K562 (cell line): Measurements from ENCODE around the gene GH2. TPM values are rescaled to one million over a fixed set of nuclear protein-coding genes. Genes with fewer than 3 reads are reported as not detected.

Experiments used
- CXXC5 ChIP-seq: fragments of 250-450 bp; sonication (Bioruptor Pico); IDR thresholded peaks from 2 replicates; pipeline ENCODE4 v1.8.0; 2022; ENCODE audit warnings: inconsistent platforms, mild to moderate bottlenecking, moderate library complexity
- E2F5 ChIP-seq: sonication (generic); formaldehyde crosslinking; IDR thresholded peaks from 2 replicates; pipeline ENCODE4 v1.8.0; 2022; ENCODE audit warnings: mild to moderate bottlenecking, missing genetic modification reagents
- ELF4 ChIP-seq: fragments of 450-650 bp; formaldehyde crosslinking; IDR thresholded peaks from 2 replicates; pipeline ENCODE4 v1.4.0; 2022; ENCODE audit warnings: missing genetic modification characterization
- ERF ChIP-seq: fragments of 450-650 bp; formaldehyde crosslinking; IDR thresholded peaks from 2 replicates; pipeline ENCODE4 v1.4.0; 2020; ENCODE audit warnings: mild to moderate bottlenecking, mixed read lengths
- ETV5 ChIP-seq: sonication (generic); formaldehyde crosslinking; IDR thresholded peaks from 2 replicates; pipeline ENCODE4 v1.4.0; 2020; ENCODE audit warnings: low read depth, mild to moderate bottlenecking, missing genetic modification reagents
- FOXP1 ChIP-seq: sonication (generic); formaldehyde crosslinking; IDR thresholded peaks from 2 replicates; pipeline ENCODE4 v1.8.0; 2022; ENCODE audit warnings: mild to moderate bottlenecking, missing genetic modification reagents
- HNRNPLL ChIP-seq: fragments of 200-400 bp; formaldehyde crosslinking; IDR thresholded peaks from 2 replicates; pipeline ENCODE4 v1.6.1; 2017; ENCODE audit warnings: low read length, low read depth, mild to moderate bottlenecking; ENCODE audit not compliant: poor library complexity, severe bottlenecking
- MAZ ChIP-seq, 2 experiments: fragments of 450-650 bp in 1 of 2; sonication (generic) in 1 of 2; formaldehyde crosslinking; IDR thresholded peaks in 1 of 2; conservative IDR thresholded peaks in 1 of 2; 2 replicates each; pipeline versions ENCODE4 v1.4.0 to v1.5.0; 2020; ENCODE audit warnings: mild to moderate bottlenecking in 1 of 2, missing genetic modification reagents in 1 of 2
- MBD2 ChIP-seq: sonication (generic); IDR thresholded peaks from 2 replicates; pipeline ENCODE4 v1.6.1; 2016; ENCODE audit warnings: low read depth, borderline replicate concordance
- MTA1 ChIP-seq: fragments of 450-650 bp; IDR thresholded peaks from 2 replicates; pipeline ENCODE4 v1.6.1; 2017; ENCODE audit warnings: borderline replicate concordance
- NBN ChIP-seq: fragments of 450-650 bp; IDR thresholded peaks from 2 replicates; pipeline ENCODE4 v1.6.1; 2016; ENCODE audit warnings: low read depth, mild to moderate bottlenecking
- NFRKB ChIP-seq: fragments of 450-650 bp; IDR thresholded peaks from 2 replicates; pipeline ENCODE4 v1.6.1; 2016; ENCODE audit warnings: low read depth
- PHF20 ChIP-seq: fragments of 450-650 bp; IDR thresholded peaks from 2 replicates; pipeline ENCODE4 v1.6.1; 2018; ENCODE audit not compliant: partially characterized antibody
- PHF8 ChIP-seq: fragments of 200-600 bp; sonication (generic); IDR thresholded peaks from 2 replicates; pipeline ENCODE4 v1.6.1; 2012; ENCODE audit warnings: mixed run types, mild to moderate bottlenecking, inconsistent platforms, low read length, moderate library complexity, borderline replicate concordance
- POLR2A ChIP-seq: fragments of 450-650 bp; conservative IDR thresholded peaks from 2 replicates; pipeline ENCODE4 v1.6.1; 2016
- RBM22 ChIP-seq: fragments of 200-400 bp; formaldehyde crosslinking; IDR thresholded peaks from 2 replicates; pipeline ENCODE4 v1.6.1; 2018; ENCODE audit warnings: low read length, low read depth; ENCODE audit not compliant: poor library complexity, severe bottlenecking
- SMAD3 ChIP-seq: fragments of 450-650 bp; formaldehyde crosslinking; conservative IDR thresholded peaks from 2 replicates; pipeline ENCODE4 v1.4.0; 2020; ENCODE audit warnings: mild to moderate bottlenecking
- SMC3 ChIP-seq: conservative IDR thresholded peaks from 2 replicates; pipeline ENCODE4 v1.6.1; 2011; ENCODE audit warnings: low read depth, low read length, improper control_type of control experiment; ENCODE audit not compliant: insufficient read depth
- TCF15 ChIP-seq: fragments of 250-450 bp; sonication (Bioruptor Pico); IDR thresholded peaks from 2 replicates; pipeline ENCODE4 v1.8.0; 2022; ENCODE audit warnings: moderate library complexity, mild to moderate bottlenecking, inconsistent platforms
- ZBTB34 ChIP-seq: fragments of 250-450 bp; sonication (Bioruptor Pico); IDR thresholded peaks from 2 replicates; pipeline ENCODE4 v1.8.0; 2021; ENCODE audit warnings: mild to moderate bottlenecking, moderate library complexity
- ZNF133 ChIP-seq: fragments of 250-450 bp; sonication (Bioruptor Pico); IDR thresholded peaks from 2 replicates; pipeline ENCODE4 v1.4.0; 2020; ENCODE audit warnings: mild to moderate bottlenecking
- ZNF584 ChIP-seq: fragments of 200-800 bp; sonication (Bioruptor generic); IDR thresholded peaks from 2 replicates; pipeline ENCODE4 v1.6.1; 2016; ENCODE audit warnings: low read depth, mild to moderate bottlenecking, missing genetic modification characterization, missing compliant biosample characterization
- polyA plus RNA-seq, 8 experiments: library from polyadenylated mRNA; depleted of rRNA in 4 of 8; stranded (reverse) in 5 of 8; unstranded in 3 of 8; fragments of >200 nt; fragmentation: Nextera tagmentation in 2 of 8; fragmentation: Illumina TruSeq in 1 of 8; extraction: Ambion mirVana in 2 of 8; extraction: Trizol in 1 of 8; gene quantifications; 2 replicates each; pipeline versions ENCODE4 v1.2.1 to v1.2.3, GENCODE V29; 2011 to 2014; ENCODE audit warnings: inconsistent platforms in 1 of 8, missing spikeins in 1 of 8
- total RNA-seq, 7 experiments: library from RNA; depleted of rRNA in 6 of 7; stranded (reverse); fragments of >200 nt in 6 of 7; fragmentation: Illumina TruSeq in 2 of 7; extraction: Trizol in 2 of 7; gene quantifications; 2 replicates each; pipeline versions ENCODE4 v1.2.1 to v1.2.3, GENCODE V29; 2011 to 2021; ENCODE audit warnings: low replicate concordance in 1 of 7
- TF ChIP-seq, protein P1 (sequence below): fragments of 250-450 bp; sonication (Bioruptor Pico); IDR thresholded peaks from 2 replicates; pipeline ENCODE4 v1.4.0; 2020; ENCODE audit warnings: mild to moderate bottlenecking

The GH2 gene
- total and polyA plus RNA-seq, 9 of the 15 experiments (the other 6 are each of a cell fraction or from before 2014, with no cell fraction given), result not detected

DNA sequence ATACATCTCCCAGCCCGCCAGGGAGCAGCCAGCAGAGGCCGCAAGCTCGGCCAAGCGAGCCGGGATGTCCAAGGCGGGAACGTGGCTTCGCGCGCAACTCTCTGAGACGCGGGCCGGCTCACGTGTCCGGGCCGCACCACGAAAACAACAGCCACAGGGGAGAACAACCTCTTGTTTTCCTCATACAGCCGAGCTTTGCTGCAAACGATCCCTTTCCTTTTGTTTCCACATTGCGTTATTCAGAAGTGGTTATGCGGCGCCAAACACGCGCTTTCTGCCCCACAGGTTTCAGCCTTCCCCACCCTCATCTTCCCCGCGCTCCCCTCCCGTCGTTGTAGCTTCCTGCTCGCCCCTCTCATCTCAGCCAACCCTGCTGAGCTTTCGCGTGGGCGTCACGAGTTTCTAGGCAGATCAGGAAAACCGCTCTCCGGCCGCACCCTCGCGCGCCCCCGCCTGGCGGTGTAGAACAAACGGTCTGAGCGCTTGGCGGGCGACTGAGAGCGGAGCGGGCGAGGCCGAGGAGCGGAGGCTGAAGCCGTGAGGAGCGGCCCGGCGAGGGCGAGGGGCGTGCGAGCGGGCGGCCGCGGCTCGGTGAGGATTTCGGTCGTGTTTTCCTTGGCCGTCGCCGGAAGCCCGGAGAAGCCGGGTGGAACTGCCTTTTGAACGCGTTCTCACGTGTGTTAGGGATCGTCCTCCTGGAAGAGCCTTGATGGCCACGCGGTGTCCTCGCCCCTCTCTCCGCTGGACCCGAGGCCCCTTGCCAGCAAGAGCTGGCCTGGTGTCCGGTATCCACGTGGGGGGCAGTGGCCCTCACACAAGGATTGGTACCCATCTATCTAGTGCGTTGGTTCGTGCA lies 32.7 kb downstream of the GH2 start (continued):
- TF ChIP-seq HNRNPLL (no peak), MAZ (CRISPR knock-in tag; conservative IDR thresholded peaks at IDR 0.05 in 1 of 2, IDR thresholded peaks at IDR 0.05 in 1 of 2) (peak in 1 of 2 experiments; percentile 88; a peak in 3 of 4 replicates), NFRKB (peak; percentile 75), MBD2 (peak; percentile 98), FOXP1 (CRISPR knock-in tag) (peak; percentile 94), E2F5 (peak; percentile 61), ZNF133 (peak; percentile 49; the same call in 1 of the 2 replicates), PHF8 (peak; percentile 61; the same call in 1 of the 2 replicates), MTA1 (no peak), ETV5 (CRISPR knock-in tag) (peak; percentile 65), RBM22 (peak; percentile 66), SMC3 (no peak), POLR2A (peak; percentile 48; the same call in 1 of the 2 replicates), SMAD3 (peak; percentile 65; the same call in 1 of the 2 replicates), ELF4 (CRISPR knock-in tag) (no peak), ZBTB34 (CRISPR knock-in tag) (peak; percentile 76), ZNF584 (CRISPR knock-in tag) (peak; percentile 84), ERF (CRISPR knock-in tag) (peak; percentile 81), TCF15 (CRISPR knock-in tag) (peak; percentile 92), CXXC5 (CRISPR knock-in tag) (peak; percentile 90), NBN (peak; percentile 91), PHF20 (no peak)
- TF ChIP-seq, protein P1, sequence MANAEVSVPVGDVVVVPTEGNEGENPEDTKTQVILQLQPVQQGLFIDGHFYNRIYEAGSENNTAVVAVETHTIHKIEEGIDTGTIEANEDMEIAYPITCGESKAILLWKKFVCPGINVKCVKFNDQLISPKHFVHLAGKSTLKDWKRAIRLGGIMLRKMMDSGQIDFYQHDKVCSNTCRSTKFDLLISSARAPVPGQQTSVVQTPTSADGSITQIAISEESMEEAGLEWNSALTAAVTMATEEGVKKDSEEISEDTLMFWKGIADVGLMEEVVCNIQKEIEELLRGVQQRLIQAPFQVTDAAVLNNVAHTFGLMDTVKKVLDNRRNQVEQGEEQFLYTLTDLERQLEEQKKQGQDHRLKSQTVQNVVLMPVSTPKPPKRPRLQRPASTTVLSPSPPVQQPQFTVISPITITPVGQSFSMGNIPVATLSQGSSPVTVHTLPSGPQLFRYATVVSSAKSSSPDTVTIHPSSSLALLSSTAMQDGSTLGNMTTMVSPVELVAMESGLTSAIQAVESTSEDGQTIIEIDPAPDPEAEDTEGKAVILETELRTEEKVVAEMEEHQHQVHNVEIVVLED (CRISPR knock-in tag), result peak; percentile 44
